Hippocampal formation (tissue), 2 donors: ENCODE data around the gene MYH16.
"Not testable (repeated sequence)": the region's sequence is repeated elsewhere in the genome, so short reads cannot be mapped to it uniquely, and the experiment has no call there.

ENCODE experiments used
- DNase-seq, 2 donors: peaks; one replicate each; lab custom pipeline; 2025; lab: John Stamatoyannopoulos, UW

Gene MYH16

DNA sequence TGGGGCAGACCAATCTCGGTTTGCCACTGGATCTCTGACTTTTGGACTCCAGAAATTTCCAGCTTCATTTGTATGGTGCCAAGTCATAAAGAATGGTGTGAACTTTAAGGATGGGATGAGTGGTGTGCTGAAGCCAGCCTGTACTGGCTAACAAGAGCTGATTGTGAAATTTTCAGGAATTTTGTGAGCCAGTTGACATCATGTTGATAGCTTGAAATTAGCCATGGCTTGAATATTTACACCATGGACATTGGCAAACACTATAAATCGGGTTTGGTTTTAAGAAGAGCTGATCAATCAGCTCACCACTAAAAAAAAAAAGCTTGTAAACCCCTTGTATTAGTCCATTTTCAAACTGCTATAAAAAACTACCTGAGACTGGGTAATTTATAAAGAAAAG, 14.1 kb upstream of the MYH16 start:
- no peak for DNase-seq

DNA sequence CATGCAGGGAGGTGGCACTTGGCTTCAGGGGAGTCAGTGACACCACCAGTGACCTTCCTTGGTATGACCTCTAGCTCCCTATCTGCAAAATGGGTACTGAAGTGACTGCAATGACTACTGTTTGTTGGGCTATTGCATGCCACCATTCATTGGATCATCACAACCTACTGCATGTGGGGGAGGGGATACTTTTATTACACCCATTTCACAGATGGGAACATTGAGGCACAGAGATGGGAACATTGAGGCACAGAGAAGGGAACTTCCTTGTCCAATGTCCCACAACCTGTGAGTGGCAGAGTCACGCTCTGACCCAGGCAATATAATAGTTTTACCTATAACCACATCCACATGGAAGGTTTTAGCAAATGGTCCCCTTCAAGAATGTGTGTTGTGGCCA, 12.2 kb upstream of the MYH16 start:
- DNase-seq = no peak

DNA sequence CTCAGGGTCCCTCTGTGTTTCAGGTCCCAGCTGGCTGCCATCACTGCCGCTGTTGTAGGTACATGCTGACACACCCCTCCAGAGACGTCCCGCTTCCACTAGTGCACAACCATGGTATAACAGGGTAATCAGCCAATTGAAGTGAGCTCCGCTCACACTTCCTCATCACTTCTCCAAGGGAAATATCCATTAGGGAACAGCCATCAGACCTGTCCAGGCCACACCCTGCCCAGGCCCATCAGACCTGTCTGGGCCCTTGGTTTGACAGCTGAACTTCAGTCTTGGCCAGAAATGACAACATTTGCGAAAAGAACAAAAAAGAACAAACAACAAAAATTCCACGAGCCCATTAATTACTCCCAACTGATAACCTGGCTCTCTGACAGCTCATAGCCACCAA, 11.0 kb upstream of the MYH16 start:
- no peak for DNase-seq

DNA sequence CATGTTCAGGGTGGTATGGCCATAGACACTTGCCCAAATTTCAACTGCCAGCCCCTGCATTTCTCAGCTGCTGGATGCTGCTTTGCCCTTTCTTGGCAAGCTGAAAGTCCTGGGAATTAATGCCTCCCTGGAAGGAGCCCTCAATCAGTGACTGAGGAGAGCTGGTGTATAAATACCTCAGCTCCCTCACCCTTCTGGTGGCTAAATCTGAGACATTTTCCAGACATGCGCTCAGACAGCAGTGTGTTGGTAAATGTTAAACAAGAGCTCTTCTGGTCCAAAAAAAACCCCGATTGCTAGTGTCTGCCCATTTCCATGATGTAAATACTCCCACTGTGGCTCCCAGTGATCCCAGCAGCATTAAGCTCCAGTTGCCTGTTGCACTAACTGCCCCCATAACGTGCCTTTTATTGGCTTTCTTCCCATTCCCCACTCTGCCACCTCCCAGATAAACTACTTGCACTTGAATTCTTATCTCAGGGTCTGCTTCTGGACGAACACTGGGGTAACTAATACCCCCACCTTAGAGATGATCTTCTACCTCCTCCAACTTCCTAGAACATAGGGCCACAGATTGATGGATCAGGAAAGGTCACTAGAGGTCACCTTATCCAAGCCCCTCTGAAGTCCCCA, 6.7 kb upstream of the MYH16 start:
- DNase-seq = no peak

DNA sequence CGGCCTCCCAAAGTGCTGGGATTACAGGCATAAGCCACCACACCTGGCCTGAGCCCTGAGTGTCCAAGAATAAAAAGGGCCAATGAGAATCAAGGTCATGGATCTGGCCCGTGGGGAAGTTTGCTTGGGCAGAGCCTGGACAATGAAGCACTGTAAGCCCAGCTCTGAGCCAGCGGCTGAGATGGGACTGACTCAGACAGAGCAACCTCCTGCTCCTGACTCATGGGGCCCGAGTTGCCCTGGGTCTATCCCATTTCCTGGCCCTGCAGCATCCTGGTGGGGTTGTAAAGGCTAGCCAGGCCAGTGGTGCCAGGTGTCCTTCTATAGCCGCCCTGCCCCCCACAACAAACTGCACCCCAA, 5.2 kb upstream of the MYH16 start:
- DNase-seq = no peak

DNA sequence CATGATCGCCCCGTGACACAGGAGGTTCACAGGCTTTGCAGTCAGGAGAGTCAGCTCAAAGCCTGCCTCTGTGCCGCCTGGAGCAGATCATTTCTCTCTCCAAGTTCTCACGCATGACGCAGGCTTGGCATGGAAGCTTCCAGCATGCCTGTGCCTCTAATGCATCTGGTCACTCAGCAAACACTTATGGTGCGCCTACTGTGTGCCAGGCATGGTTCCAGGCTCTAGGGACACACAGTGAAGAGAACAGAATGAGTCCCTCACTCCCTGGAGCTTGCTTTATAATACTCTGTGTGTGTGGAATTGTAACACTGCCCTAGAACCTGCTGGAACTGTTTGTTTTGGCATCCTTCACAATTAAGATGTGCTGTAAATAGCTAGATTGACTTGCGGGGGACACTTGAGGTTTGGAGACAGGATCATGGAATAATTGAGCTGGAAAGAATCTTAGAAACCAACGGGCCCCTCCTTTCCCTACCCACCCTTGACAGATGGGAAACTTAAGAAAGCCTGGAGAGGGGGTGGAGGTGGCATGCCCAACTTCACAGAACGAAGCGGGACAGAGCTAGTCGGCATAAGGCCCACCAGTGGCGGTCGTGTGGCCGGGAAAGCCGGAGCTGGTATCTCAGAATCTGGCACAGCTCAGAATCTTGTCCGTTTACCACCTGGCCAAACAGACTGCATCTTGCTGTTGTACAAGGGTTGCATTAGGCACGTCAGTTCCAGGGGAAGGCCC, 4.6 kb upstream of the MYH16 start:
- DNase-seq = peak; percentile 15 to 32

DNA sequence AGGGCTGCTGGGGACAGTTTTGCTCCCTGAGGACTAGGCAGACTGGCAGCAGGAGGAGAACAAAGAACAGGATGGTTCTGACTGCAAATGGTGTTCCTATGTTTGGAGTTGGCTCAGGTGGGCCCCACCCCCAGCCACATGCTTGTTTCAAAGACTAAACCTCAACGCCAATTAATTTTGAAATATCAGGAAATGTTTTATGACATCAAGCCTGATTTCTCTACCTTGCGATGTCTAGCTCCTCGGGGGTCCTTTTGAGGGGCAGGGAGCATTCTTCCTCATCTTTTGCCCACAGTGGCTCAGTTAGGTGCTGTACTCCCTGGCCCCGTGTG, 4.1 kb upstream of the MYH16 start:
- DNase-seq = no peak

DNA sequence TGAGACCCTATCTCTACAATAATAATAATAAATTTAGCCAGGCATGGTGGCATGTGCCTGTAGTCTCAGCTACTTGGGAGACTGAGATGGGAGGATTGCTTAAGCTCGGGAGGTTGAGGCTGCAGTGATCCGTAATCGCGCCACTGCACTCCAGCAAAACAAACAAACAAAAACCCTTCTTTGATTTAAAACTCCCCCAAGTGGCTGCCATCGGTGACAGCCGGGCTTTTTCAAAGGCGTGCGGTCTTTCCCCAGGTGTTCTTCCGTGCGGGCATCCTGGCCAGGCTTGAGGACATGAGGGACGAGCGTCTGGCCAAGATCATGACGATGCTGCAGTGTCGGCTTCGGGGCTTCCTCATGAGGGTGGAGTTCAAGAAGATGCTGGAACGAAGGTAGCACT, 1.9 kb upstream of the MYH16 start:
- no peak for DNase-seq

DNA sequence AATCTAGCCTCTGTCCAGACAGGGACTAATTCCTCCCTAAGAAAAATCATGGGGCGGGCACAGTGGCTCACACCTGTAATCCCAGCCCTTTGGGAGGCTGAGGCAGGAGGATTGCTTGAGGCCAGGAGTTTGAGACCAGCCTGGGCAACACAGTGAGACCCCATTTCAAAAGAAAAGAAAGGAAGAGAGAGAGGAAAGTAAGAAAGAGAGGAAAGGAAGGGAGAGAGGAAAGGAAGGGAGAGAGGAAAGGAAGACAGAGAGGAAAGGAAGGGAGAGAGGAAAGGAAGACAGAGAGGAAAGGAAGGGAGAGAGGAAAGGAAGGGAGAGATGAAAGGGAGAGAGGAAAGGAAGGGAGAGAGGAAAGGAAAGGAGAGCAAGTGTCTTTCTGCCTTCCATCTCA, 922 bp downstream of the MYH16 start:
- not testable (repeated sequence) for DNase-seq

DNA sequence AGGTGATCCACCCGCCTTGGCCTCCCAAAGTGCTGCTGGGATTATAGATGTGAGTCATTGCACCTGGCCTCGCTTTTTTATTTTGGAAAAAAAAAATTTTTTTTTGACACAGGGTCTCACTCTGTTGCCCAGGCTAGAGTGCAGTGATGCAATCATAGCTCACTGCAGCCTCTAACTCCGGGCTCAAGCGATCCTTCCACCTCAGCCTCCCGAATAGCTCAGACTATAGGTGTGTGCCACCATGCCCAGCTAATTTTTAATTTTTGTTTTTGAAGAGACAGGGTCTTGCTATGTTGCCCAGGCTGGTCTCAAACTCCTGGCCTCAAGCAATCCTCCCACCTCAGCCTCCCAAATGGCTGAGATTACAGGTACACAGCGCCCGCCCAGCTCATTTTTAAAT, 2.3 kb downstream of the MYH16 start:
- not testable (repeated sequence) for DNase-seq

DNA sequence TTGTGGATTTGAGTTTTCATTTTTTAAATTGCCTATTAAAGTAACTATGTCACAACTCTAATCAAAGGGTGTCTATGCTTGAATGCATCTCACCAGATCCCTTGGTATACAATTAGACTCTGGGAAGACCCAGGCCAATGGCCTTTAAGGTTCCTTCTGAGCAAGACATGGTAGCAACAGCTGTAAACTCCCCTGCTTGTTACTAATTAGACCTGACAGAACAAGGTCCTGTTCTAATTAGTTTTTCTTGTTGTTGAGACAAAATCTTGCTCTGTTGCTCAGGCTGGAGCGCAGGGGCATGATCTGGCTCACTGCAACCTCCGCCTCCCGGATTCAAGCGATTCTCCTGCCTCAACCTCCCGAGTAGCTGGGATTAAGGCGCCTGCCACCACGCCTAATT, 2.9 kb downstream of the MYH16 start:
- no peak for DNase-seq

DNA sequence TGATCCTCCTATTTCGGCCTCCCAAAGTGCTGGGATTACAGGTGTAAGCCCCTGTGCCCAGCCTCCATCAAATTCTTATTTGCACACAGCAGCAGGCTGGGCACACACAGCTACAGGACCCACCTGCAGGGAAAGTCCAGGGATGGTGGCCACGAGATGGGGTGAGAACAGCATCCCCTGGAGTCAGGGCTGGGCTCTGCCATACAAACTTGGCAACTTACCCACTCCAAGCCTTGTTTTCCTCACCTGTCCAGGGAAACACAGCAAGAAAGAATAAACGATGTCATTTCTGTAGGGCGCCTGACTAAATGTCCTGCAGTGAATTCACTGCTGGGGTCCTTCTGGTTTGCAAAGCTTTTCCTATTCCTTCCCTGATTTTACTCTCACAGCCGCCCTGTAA, 5.5 kb downstream of the MYH16 start:
- DNase-seq = no peak

DNA sequence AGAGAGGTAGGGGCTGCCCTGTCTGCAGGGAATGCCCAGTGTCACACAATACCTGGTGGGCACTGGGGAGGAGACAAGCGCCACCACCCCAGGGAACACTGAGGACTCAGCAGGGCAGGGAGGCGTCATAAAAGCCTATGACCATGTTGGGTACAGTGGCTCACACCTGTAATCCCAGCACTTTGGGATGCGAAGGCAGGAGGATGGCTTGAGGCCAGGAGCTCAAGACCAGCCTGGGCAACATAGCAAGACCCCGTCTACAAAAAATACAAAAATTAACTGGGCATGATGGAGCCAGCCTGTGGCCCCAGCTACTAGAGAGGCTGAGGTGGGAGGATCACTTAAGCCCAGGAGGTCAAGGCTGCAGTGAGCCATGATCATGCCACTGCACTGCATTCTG, 11.5 kb downstream of the MYH16 start:
- not testable (repeated sequence) for DNase-seq

DNA sequence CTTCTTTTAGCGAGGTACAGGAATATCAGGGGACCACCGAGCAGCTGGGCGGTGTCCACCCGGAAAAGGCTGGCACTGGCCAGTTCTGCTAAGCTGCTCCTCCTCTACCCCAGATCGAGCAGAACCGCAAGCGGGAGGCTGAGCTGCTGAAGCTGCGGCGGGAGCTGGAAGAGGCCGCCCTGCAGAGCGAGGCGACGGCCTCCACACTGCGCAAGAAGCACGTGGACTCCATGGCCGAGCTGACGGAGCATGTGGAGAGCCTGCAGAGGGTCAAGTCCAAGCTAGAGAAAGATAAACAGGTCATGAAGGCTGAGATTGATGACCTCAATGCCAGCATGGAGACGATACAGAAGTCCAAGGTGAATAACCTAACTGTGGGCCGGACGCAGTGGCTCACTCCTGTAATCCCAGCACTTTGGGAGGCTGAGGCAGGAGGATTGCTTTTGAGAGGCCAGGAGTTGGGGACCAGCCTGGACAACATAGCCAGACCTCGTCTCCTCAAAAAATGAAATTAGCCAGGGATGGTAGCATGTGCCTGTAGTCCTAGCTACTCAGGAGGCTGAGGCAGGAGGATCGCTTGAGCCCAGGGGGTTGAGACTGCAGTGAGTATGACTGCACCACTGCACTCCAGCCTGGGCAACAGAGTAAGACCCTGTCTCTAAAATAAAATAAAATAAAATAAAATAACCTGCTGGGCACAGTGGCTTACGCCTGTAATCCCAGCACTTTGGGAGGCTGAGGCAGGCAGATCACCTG, 15.3 kb downstream of the MYH16 start:
- no peak for DNase-seq

DNA sequence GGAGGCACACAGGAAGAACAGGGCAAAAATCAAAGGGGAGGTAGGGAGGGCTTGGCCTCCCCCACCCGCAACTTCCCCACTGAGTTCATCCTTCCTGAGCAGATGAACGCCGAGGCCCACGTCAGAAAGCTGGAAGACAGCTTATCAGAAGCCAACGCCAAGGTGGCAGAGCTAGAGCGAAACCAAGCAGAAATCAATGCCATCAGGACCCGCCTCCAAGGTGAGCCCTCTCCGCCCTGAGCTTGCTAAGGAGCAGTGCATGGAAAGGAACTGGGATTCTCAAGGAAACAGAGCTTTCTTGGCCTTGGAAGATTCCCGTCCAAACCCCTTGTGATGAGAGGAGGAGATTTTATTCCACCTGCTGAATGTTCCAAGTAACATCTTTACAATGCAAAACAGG, 16.5 kb downstream of the MYH16 start:
- no peak for DNase-seq

DNA sequence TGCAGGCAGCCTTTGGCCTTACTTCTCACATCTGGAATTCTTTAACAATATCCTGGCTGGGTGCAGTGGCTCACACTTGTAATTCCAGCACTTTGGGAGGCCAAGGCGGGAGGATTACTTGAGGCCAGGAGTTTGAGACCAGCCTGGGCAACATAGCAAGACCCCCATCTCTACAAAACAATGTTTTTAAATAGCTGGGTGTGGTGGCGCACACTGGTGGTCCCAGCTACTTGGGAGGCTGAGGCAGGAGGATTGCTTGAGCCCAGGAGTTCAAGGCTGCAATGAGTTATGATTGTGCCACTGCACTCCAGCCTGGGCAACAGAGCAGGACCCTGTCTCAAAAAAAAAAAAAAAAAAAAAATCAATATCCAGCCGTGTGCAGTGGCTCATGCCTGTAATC, 17.5 kb downstream of the MYH16 start:
- not testable (repeated sequence) for DNase-seq

DNA sequence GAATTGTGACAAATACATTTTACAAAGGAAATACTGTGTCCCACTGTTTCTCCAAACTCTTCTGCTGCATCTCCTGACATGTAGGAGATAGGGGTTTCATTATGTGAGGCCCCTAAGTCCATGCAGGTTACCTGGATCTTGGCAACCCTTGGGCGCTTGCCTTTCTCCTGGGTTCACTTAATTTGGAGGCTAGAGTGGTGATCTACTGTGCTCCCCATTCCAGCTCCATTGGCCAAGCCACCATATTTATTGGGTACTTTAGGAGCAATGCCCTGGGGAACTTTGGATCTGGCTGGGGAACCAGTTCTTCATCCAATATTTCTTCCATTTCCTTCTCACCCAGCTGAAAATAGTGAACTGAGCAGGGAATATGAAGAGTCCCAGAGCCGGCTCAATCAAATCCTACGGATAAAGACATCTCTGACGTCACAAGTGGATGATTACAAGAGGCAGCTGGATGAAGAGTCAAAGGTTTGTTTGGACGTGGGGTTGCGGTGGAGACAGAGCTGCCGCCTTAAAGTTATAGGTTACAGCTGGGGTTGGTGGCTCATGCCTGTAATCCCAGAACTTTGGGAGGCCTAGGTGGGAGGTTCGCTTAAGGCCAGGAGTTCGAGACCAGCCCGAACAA, 18.5 kb downstream of the MYH16 start:
- no peak for DNase-seq

DNA sequence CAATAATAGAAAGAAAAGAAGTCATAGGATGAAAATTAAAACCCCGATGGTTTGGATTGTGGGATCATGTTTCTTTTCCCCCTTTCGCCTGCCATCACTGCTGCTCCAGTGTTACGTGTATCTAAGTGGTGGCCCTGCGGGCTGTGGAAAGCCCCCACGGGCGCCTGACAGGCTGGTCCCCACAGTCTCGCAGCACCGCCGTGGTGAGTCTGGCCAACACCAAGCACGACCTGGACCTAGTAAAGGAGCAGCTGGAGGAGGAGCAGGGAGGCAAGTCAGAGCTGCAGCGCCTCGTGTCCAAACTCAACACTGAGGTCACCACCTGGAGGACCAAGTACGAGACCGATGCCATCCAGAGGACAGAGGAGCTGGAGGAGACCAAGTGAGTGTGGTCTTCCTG, 19.5 kb downstream of the MYH16 start:
- DNase-seq = no peak

DNA sequence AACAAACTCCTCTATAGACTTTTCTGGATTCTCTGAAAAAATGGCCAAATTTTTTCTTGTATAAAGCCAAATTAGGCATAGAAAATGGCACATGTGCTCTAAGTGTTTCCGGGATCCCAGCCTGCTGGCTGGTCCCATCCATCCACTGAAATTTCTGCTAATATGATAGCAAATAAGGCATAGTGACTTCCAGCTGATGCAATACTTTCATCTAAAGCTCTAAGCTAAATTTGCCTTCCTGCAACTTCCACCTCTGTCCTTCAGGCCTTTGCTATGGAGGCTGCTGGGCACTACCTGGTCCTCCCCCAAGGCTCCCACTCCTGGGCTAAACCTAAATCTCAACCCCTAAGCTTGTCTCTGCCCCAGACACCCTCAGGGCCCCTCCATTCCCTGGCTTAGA, 20.5 kb downstream of the MYH16 start:
- no peak for DNase-seq

DNA sequence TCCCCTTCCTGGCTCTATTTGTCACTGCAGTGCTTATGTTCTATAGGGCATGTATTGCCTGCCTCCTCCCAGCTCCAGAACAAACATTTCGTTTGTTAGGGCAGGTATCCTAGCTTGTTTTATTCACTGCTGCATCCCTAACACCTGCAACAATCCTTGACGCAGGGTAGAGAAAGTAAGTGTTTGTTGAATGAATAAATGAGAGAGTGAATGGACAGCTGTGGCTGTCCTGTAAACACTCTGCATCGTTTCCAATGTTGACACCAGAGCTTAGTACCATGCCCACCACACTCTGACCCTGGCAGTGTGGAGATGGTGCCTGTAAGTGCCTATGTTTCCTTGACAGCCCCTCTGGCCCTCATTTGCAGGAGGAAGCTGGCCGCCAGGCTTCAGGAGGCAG, 21.0 kb downstream of the MYH16 start:
- DNase-seq = no peak

DNA sequence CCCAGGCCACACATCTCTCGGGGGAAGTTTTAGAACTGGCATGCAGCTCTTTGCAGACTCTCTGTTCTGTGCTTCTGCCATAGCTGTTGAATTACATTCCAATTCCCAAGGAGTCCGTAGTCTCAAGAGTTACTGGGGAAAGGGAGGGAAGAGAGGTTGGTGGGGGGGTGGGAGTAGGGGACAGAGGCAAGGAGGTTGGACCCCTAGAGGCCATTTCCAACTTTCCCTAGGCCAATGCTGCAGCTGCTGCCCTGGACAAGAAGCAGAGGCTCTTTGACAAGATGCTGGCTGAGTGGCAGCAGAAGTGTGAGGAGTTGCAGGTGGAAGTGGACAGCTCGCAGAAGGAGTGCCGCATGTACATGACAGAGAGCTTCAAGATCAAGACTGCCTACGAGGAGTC, 23.8 kb downstream of the MYH16 start:
- DNase-seq = no peak

DNA sequence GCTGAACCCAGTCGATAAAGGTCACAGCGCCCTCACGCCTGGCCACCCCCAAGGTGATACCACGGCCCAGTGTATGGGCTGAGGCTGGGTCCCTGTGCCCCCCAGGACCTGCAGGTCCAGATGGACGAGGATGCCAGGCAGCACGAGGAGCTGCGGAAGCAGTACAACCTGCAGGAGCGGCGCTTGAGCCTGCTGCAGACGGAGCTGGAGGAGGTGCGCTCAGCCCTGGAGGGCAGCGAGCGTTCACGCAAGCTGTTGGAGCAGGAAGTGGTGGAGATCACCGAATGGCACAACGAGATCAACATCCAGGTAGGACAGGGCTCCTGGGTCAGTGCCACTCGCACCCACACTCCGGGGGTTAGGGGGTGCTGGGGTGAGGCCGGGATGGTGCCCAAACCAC, 28.9 kb downstream of the MYH16 start:
- DNase-seq = no peak
